DND-41 (cell line): ENCODE data around the gene MAB21L4.

Experiments used
- CTCF ChIP-seq: IDR thresholded peaks from 2 replicates; pipeline ENCODE4 v1.5.1; 2012; ENCODE audit warnings: borderline replicate concordance, low read length, moderate library complexity, mild to moderate bottlenecking; ENCODE audit not compliant: poor library complexity, severe bottlenecking; ENCODE audit errors: extremely low read depth
- EZH2 ChIP-seq: IDR thresholded peaks from 3 replicates; pipeline ENCODE4 v1.6.1; 2012; ENCODE audit warnings: borderline replicate concordance, low read depth, mild to moderate bottlenecking, moderate library complexity, low read length, inconsistent platforms; ENCODE audit not compliant: severe bottlenecking

- TF ChIP-seq CTCF (no peak), EZH2 (no peak)
These were observed 23.3 kb upstream of the MAB21L4 start for GRCh38 chr2:240919161-240919781.
